Adrenal gland (tissue), 12 donors: ENCODE data around the gene PRDX2. TPM values are rescaled to one million over a fixed set of nuclear protein-coding genes. Genes with fewer than 3 reads are reported as not detected.

Experiments
- DNase-seq, 7 donors: peaks; one replicate each; pipeline ENCODE4 v3.0.0-alpha.2; 2019 to 2020
- H3K27ac ChIP-seq, 5 donors: fragments of 200-600 bp; sonication (generic) in 4 of 5; 1 replicate in 3 of 5; 2 replicates in 2 of 5; pipeline versions ENCODE4 v1.5.1 to v1.8.0; 2016 to 2020; ENCODE audit warnings: mild to moderate bottlenecking in 1 of 5
- H3K27me3 ChIP-seq: fragments of 200-600 bp; 2 replicates; pipeline ENCODE4 v1.8.0; 2021
- H3K36me3 ChIP-seq, 2 donors: fragments of 200-600 bp; replicated peaks in 1 of 2; 1 replicate in 1 of 2; 2 replicates in 1 of 2; pipeline versions ENCODE4 v1.5.1 to v1.8.0; 2018 to 2022
- H3K4me1 ChIP-seq, 2 donors: fragments of 200-600 bp; replicated peaks in 1 of 2; 1 replicate in 1 of 2; 2 replicates in 1 of 2; pipeline versions ENCODE4 v1.5.1 to v1.8.0; 2018 to 2021
- H3K4me3 ChIP-seq, 4 donors: fragments of 200-600 bp; sonication (generic) in 3 of 4; one replicate each; pipeline ENCODE4 v1.5.1; 2016 to 2018
- H3K9me3 ChIP-seq, 3 donors: fragments of 200-600 bp; sonication (generic) in 1 of 3; replicated peaks in 1 of 3; 1 replicate in 2 of 3; 2 replicates in 1 of 3; pipeline versions ENCODE4 v1.5.1 to v1.8.0; 2016 to 2021
- POLR2A ChIP-seq, 2 donors: fragments of 450-650 bp; IDR thresholded peaks; one replicate each; pipeline ENCODE4 v1.6.1; 2017; ENCODE audit warnings: antibody characterized with exemption in 2 of 2, mild to moderate bottlenecking in 2 of 2, moderate library complexity in 1 of 2
- WGBS, 4 donors: extraction: QIAGEN DNeasy Blood & Tissue Kit in 2 of 4; methylation state at CpG; one replicate each; pipeline versions ENCODE4 v1.1.5 to v1.1.7; 2013 to 2017; 5-methylcytosine and 5-hydroxymethylcytosine counted together
- intact Hi-C, 2 donors: fragments of 100-400 bp; cut with DNase I; formaldehyde crosslinking; loops; one replicate each; pipeline versions ENCODE4 v1.14.1 to v1.15.0; 2022 to 2023
- polyA plus RNA-seq, 3 donors: library from polyadenylated mRNA; stranded (reverse); fragments of 200-250 nt in 2 of 3; fragments of 350-450 nt in 1 of 3; fragmentation: Illumina TruSeq in 1 of 3; extraction: RNeasy Lipid Tissue Mini Kit (QIAGEN cat#74804) in 1 of 3; gene quantifications; one replicate each; pipeline ENCODE4 v1.2.3, GENCODE V29; 2013 to 2014
- total RNA-seq, 9 donors: library from RNA; depleted of rRNA in 4 of 9; stranded (reverse); fragments of >200 nt in 4 of 9; fragments of 120-200 nt in 1 of 9; fragmentation: NEBNext Ultra II Directional in 1 of 9; extraction: Animal tissue kit (Norgen Biotek cat#: 25700) in 1 of 9; gene quantifications; one replicate each; pipeline versions ENCODE4 v1.1.0 to v1.2.4, GENCODE V29; 2013 to 2023
- TF ChIP-seq, protein P1 (sequence below), 6 experiments: fragments of 450-650 bp in 4 of 6; fragments of 200-600 bp in 2 of 6; sonication (generic) in 1 of 6; IDR thresholded peaks; 1 replicate in 5 of 6; 2 replicates in 1 of 6; pipeline versions ENCODE4 v1.5.1 to v1.8.0; 2016 to 2021; ENCODE audit warnings: antibody characterized with exemption in 6 of 6, mild to moderate bottlenecking in 2 of 6, moderate library complexity in 1 of 6
- donor health status: healthy with polysubstance abuse.
- donor health status: Bipolar disorder and iron deficiency.
- donor health status: DM: yes; HTN: yes; CAD: no.
- donor health status: DM: no; HTN: no; CAD: no.
- donor health status: DM: no; HTN: no; CAD: no.
- donor health status: DM: yes; HTN: yes; CAD: no.

Gene PRDX2
- total and polyA plus RNA-seq, 12 donors, result 146 to 1,660 (median 835) TPM

DNA sequence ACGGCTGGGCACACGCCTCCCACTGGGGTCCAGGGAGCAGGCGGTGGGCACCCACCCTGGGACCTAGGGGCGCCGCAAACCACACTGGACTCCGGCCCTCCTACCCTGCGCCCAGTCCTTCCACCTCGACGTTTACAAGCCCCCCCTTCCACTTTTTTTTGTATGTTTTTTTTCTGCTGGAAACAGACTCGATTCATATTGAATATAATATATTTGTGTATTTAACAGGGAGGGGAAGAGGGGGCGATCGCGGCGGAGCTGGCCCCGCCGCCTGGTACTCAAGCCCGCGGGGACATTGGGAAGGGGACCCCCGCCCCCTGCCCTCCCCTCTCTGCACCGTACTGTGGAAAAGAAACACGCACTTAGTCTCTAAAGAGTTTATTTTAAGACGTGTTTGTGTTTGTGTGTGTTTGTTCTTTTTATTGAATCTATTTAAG lies 8.7 kb downstream of the PRDX2 start:
- DNase-seq, result peak in 3 of 7 donors; percentile 55 to 73 (median 57)
- peaks cover 28 to 42% of the 10 kb centered on the region in 2 donors for H3K4me1 ChIP-seq

DNA sequence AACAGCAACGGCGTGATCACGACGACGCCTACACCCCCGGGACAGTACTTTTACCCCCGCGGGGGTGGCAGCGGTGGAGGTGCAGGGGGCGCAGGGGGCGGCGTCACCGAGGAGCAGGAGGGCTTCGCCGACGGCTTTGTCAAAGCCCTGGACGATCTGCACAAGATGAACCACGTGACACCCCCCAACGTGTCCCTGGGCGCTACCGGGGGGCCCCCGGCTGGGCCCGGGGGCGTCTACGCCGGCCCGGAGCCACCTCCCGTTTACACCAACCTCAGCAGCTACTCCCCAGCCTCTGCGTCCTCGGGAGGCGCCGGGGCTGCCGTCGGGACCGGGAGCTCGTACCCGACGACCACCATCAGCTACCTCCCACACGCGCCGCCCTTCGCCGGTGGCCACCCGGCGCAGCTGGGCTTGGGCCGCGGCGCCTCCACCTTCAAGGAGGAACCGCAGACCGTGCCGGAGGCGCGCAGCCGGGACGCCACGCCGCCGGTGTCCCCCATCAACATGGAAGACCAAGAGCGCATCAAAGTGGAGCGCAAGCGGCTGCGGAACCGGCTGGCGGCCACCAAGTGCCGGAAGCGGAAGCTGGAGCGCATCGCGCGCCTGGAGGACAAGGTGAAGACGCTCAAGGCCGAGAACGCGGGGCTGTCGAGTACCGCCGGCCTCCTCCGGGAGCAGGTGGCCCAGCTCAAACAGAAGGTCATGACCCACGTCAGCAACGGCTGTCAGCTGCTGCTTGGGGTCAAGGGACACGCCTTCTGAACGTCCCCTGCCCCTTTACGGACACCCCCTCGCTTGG lies 9.3 kb downstream of the PRDX2 start:
- TF ChIP-seq, protein P1, sequence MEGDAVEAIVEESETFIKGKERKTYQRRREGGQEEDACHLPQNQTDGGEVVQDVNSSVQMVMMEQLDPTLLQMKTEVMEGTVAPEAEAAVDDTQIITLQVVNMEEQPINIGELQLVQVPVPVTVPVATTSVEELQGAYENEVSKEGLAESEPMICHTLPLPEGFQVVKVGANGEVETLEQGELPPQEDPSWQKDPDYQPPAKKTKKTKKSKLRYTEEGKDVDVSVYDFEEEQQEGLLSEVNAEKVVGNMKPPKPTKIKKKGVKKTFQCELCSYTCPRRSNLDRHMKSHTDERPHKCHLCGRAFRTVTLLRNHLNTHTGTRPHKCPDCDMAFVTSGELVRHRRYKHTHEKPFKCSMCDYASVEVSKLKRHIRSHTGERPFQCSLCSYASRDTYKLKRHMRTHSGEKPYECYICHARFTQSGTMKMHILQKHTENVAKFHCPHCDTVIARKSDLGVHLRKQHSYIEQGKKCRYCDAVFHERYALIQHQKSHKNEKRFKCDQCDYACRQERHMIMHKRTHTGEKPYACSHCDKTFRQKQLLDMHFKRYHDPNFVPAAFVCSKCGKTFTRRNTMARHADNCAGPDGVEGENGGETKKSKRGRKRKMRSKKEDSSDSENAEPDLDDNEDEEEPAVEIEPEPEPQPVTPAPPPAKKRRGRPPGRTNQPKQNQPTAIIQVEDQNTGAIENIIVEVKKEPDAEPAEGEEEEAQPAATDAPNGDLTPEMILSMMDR (IDR thresholded peaks at IDR 0.05), result peak in 1 of 6 experiments; percentile 5
- TF ChIP-seq POLR2A (IDR thresholded peaks at IDR 0.05), result peak; percentile 44 to 71
- intact Hi-C loops, result no loop called here
- H3K4me1 ChIP-seq, result peaks cover 29 to 49% of the 10 kb centered on the region in 2 donors

More for the DNA sequence above, 8.7 kb downstream of the PRDX2 start:
- 0 to 2% (median 0%) methylated on average over 18 to 22 of the region's 22 CpGs for WGBS, 4 donors
- intact Hi-C loops, result no loop called here
- Histone ChIP-seq H3K27ac (peak overlapping the region; percentile 93 to 99 (median 98)), H3K9me3 (no peaks in the 10 kb centered on the region), H3K27me3 (no peaks in the 10 kb centered on the region), H3K4me3 (peak overlapping the region; percentile 54 to 80 (median 76)), H3K36me3 (peaks cover 0 to 2% of the 10 kb centered on the region in 2 donors)
- TF ChIP-seq, protein P1 (IDR thresholded peaks at IDR 0.05), result no peak
- TF ChIP-seq POLR2A (IDR thresholded peaks at IDR 0.05), result no peak

DNA sequence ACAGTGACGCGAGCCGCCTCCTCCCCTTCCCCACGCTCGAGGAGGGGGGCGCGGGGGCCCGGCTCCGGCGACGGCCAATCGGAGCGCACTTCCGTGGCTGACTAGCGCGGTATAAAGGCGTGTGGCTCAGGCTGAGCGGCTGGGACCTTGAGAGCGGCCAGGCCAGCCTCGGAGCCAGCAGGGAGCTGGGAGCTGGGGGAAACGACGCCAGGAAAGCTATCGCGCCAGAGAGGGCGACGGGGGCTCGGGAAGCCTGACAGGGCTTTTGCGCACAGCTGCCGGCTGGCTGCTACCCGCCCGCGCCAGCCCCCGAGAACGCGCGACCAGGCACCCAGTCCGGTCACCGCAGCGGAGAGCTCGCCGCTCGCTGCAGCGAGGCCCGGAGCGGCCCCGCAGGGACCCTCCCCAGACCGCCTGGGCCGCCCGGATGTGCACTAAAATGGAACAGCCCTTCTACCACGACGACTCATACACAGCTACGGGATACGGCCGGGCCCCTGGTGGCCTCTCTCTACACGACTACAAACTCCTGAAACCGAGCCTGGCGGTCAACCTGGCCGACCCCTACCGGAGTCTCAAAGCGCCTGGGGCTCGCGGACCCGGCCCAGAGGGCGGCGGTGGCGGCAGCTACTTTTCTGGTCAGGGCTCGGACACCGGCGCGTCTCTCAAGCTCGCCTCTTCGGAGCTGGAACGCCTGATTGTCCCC lies 10.1 kb downstream of the PRDX2 start, which contains the start of gene JUNB:
TSS of gene JUNB (plus strand) at position 142 of the 706 bp plus-strand sequence. CDS start at position 428, 286 bp downstream.
- intact Hi-C loops, result no loop called here
- H3K9me3 ChIP-seq, result no peaks in the 10 kb centered on the region
- peaks cover 29 to 56% of the 10 kb centered on the region in 2 donors for H3K4me1 ChIP-seq
- H3K36me3 ChIP-seq, result no peaks in the 10 kb centered on the region
- WGBS, 4 donors, result 0% methylated on average over 23 to 73 of the region's 73 CpGs; no CpG with 5 or more reads in 1 of the 4 donors
- peak within 1 kb of the TSS; percentile 97 to 100 (median 99) for H3K27ac ChIP-seq
- TF ChIP-seq, protein P1 (IDR thresholded peaks at IDR 0.05), result peak in 4 of 6 experiments; percentile 3 to 27 (median 16)
- peak; percentile 100 for TF ChIP-seq POLR2A (IDR thresholded peaks at IDR 0.05)
- peak; percentile 98 to 99 (median 98) for DNase-seq
- no peaks in the 10 kb centered on the region for H3K27me3 ChIP-seq
- peak within 1 kb of the TSS; percentile 54 to 80 (median 76) for H3K4me3 ChIP-seq

More for the DNA sequence above, 9.3 kb downstream of the PRDX2 start:
- Histone ChIP-seq H3K4me3 (peak overlapping the region; percentile 54 to 80 (median 76)), H3K27me3 (no peaks in the 10 kb centered on the region), H3K27ac (peak overlapping the region; percentile 93 to 99 (median 98)), H3K36me3 (no peaks in the 10 kb centered on the region), H3K9me3 (no peaks in the 10 kb centered on the region)
- peak; percentile 77 to 91 (median 82) for DNase-seq
- WGBS, 4 donors, result 0 to 1% (median 0%) methylated on average over 3 to 84 of the region's 84 CpGs
